CD4-positive, alpha-beta T cell (primary cell): Measurements from ENCODE around the gene GLG1. TPM values are rescaled to one million over a fixed set of nuclear protein-coding genes. Genes with fewer than 3 reads are reported as not detected.

ENCODE experiments used
- ATAC-seq: fragments of 200-7000 bp; cut with Tn5 transposase; one replicate; pipeline ENCODE4 v1.10.0; 2022; ENCODE audit warnings: mild to moderate bottlenecking; ENCODE audit not compliant: poor library complexity
- CTCF ChIA-PET: fragments of 350-600 bp; sonication (Branson Sonifier 250); formaldehyde crosslinking; loops from one replicate; lab custom pipeline; 2021; ENCODE audit warnings: antibody characterized with exemption, inconsistent platforms; lab: Charles Lee
- POLR2A ChIA-PET: fragments of 350-600 bp; sonication (Branson Sonifier 250); formaldehyde crosslinking; loops from one replicate; lab custom pipeline; 2021; ENCODE audit warnings: antibody characterized with exemption, inconsistent platforms; lab: Charles Lee
- DNase-seq, 14 experiments: peaks; one replicate each; pipeline ENCODE4 v3.0.0-alpha.2; 2013 to 2020; ENCODE audit warnings: mixed read lengths in 2 of 14
- H3K27ac ChIP-seq, 2 donors: one replicate each; pipeline versions ENCODE4 v1.5.1 to v1.7.0; 2013; ENCODE audit warnings: low read length in 2 of 2, low read depth in 1 of 2, mild to moderate bottlenecking in 1 of 2
- H3K27me3 ChIP-seq, 2 experiments: 1 replicate in 1 of 2; 2 replicates in 1 of 2; pipeline versions ENCODE4 v1.6.1 to v1.7.0; 2013; ENCODE audit warnings: low read length in 2 of 2, control low read depth in 1 of 2, mild to moderate bottlenecking in 1 of 2, moderate library complexity in 1 of 2; ENCODE audit not compliant: insufficient read depth in 2 of 2, control insufficient read depth in 1 of 2
- H3K36me3 ChIP-seq: one replicate; pipeline ENCODE4 v1.6.1; 2013; ENCODE audit warnings: low read length, control low read depth; ENCODE audit not compliant: insufficient read depth
- H3K4me1 ChIP-seq: one replicate; pipeline ENCODE4 v1.6.1; 2013; ENCODE audit warnings: low read length, control low read depth; ENCODE audit not compliant: insufficient read depth
- H3K4me3 ChIP-seq: one replicate; pipeline ENCODE4 v1.5.1; 2013; ENCODE audit warnings: mild to moderate bottlenecking, low read length, moderate library complexity
- H3K9me3 ChIP-seq, 2 experiments: 1 replicate in 1 of 2; 2 replicates in 1 of 2; pipeline versions ENCODE4 v1.6.1 to v1.7.0; 2013; ENCODE audit warnings: low read length in 2 of 2, mild to moderate bottlenecking in 2 of 2, control low read depth in 1 of 2, moderate library complexity in 1 of 2; ENCODE audit not compliant: control insufficient read depth in 1 of 2, insufficient read depth in 1 of 2
- H3K27ac Mint-ChIP-seq: one replicate; pipeline ENCODE4 v1.8.0; 2020; ENCODE audit warnings: mixed read lengths
- H3K27me3 Mint-ChIP-seq: one replicate; pipeline ENCODE4 v1.8.0; 2021; ENCODE audit warnings: mixed read lengths
- H3K36me3 Mint-ChIP-seq: one replicate; pipeline ENCODE4 v1.8.0; 2021; ENCODE audit warnings: low read depth, mixed read lengths
- H3K4me1 Mint-ChIP-seq: one replicate; pipeline ENCODE4 v1.8.0; 2021; ENCODE audit warnings: low read depth, mixed read lengths
- H3K4me3 Mint-ChIP-seq: one replicate; pipeline ENCODE4 v1.8.0; 2020; ENCODE audit warnings: mild to moderate bottlenecking, mixed read lengths
- H3K9me3 Mint-ChIP-seq: one replicate; pipeline ENCODE4 v1.8.0; 2020; ENCODE audit warnings: mixed read lengths
- intact Hi-C, 2 experiments: fragments of 100-400 bp; cut with DNase I in 1 of 2; cut with micrococcal nuclease in 1 of 2; formaldehyde crosslinking; loops; one replicate each; pipeline versions ENCODE4 v1.15.1 to v1.9.0; 2023 to 2025; cut with DNase I, micrococcal nuclease
- total RNA-seq, 174 experiments: library from RNA in 2 of 174; stranded (reverse) in 2 of 174; gene quantifications; one replicate each; pipeline ENCODE4 v1.2.3 and lab custom pipeline; 2021 to 2026
- TF ChIP-seq, protein P1 (sequence below): fragments of 200-600 bp; IDR thresholded peaks from one replicate; pipeline ENCODE4 v1.8.0; 2022; ENCODE audit warnings: antibody characterized with exemption, mild to moderate bottlenecking

GLG1 gene
- total RNA-seq, 2 experiments from 2014 or later, result 110 to 114 TPM

DNA sequence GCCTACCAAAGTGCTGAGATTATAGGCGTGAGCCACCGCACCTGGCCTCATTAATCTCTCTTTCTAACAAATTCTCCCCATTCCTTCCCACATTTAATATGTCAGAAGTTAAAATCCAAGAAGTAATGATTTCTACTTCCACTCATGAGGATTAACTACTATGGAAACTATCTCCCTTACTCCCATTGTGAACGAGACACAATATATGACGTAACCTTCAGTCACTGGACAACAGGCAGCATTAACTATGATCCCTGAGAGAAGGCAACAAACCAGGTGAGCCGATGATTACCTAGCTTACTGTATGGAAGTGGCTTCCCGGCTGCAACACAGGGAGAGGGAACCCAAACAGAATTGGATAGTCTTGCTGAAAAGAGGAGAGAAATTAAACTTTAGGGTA is 20.0 kb downstream of the GLG1 start:
- DNase-seq, result no peak
- H3K4me1 ChIP-seq, result peaks cover 50% of the 10 kb centered on the region
- H3K36me3 Mint-ChIP-seq, result peaks cover 64% of the 10 kb centered on the region
- no peaks in the 10 kb centered on the region for H3K27me3 ChIP-seq
- peaks cover 18% of the 10 kb centered on the region for H3K36me3 ChIP-seq
- no peaks in the 10 kb centered on the region for H3K9me3 ChIP-seq
- TF ChIP-seq, protein P1, sequence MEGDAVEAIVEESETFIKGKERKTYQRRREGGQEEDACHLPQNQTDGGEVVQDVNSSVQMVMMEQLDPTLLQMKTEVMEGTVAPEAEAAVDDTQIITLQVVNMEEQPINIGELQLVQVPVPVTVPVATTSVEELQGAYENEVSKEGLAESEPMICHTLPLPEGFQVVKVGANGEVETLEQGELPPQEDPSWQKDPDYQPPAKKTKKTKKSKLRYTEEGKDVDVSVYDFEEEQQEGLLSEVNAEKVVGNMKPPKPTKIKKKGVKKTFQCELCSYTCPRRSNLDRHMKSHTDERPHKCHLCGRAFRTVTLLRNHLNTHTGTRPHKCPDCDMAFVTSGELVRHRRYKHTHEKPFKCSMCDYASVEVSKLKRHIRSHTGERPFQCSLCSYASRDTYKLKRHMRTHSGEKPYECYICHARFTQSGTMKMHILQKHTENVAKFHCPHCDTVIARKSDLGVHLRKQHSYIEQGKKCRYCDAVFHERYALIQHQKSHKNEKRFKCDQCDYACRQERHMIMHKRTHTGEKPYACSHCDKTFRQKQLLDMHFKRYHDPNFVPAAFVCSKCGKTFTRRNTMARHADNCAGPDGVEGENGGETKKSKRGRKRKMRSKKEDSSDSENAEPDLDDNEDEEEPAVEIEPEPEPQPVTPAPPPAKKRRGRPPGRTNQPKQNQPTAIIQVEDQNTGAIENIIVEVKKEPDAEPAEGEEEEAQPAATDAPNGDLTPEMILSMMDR, result no peak
- no peaks in the 10 kb centered on the region for H3K27me3 Mint-ChIP-seq
- ChIA-PET POLR2A (no interaction called here), CTCF (no interaction called here)
- H3K9me3 Mint-ChIP-seq, result no peaks in the 10 kb centered on the region
- intact Hi-C loops, result loop anchor here in 1 of 2 experiments (5.0 kb wide), 1 partner anchor 35 kb away; no protein-coding TSS in a partner anchor
- H3K4me3 ChIP-seq, result no peak overlapping the region
- H3K4me3 Mint-ChIP-seq, result peak overlapping the region; percentile 60
- H3K27ac Mint-ChIP-seq, result peak overlapping the region; percentile 44
- no peak for ATAC-seq
- H3K4me1 Mint-ChIP-seq, result peaks cover 81% of the 10 kb centered on the region
- H3K27ac ChIP-seq, result no peak overlapping the region

DNA sequence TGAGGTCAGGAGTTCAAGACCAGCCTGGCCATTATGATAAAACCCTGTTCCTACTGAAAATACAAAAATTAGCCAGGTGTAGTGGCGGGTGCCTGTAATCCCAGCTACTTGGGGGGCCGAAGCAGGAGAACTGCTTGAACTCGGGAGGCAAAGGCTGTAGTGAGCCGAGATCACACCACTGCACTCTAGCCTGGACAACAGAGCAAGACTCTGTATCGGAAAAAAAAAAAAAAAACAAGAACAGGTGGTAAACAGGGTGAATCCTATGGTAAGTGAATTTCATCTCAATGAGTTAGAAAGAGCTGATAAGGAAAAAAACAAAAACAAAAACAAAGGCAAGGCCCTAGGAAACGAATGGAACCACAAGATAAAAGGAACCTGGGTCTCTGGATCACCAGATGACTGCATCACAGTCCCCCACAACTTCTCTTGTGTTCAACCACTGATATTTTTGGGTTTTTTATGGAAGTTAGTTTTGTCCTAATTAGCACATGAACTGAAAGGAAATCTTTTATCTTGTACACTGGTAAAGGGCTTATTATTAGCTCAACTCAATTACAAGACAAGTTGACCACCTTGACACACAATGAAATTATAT is 21.0 kb downstream of the GLG1 start:
- H3K36me3 Mint-ChIP-seq, result peaks cover 60% of the 10 kb centered on the region
- no peaks in the 10 kb centered on the region for H3K9me3 ChIP-seq
- H3K4me3 Mint-ChIP-seq, result no peak overlapping the region
- ATAC-seq (no peak), DNase-seq (no peak)
- peaks cover 21% of the 10 kb centered on the region for H3K36me3 ChIP-seq
- H3K4me3 ChIP-seq, result no peak overlapping the region
- H3K27ac Mint-ChIP-seq, result no peak overlapping the region
- POLR2A ChIA-PET, result interaction anchor here (0.6 to 0.8 kb wide), 2 partner anchors 21 to 67 kb away, joined by 3 to 4 read pairs; partner anchors contain the start of gene GLG1
- H3K27ac ChIP-seq, result no peak overlapping the region
- TF ChIP-seq, protein P1, result no peak
- peaks cover 51% of the 10 kb centered on the region for H3K4me1 ChIP-seq
- H3K9me3 Mint-ChIP-seq, result no peaks in the 10 kb centered on the region
- no peaks in the 10 kb centered on the region for H3K27me3 Mint-ChIP-seq
- CTCF ChIA-PET, result no interaction called here
- intact Hi-C loops, result loop anchor here in 1 of 2 experiments (5.0 kb wide), 1 partner anchor 36 kb away; no protein-coding TSS in a partner anchor
- no peaks in the 10 kb centered on the region for H3K27me3 ChIP-seq
- peaks cover 85% of the 10 kb centered on the region for H3K4me1 Mint-ChIP-seq

DNA sequence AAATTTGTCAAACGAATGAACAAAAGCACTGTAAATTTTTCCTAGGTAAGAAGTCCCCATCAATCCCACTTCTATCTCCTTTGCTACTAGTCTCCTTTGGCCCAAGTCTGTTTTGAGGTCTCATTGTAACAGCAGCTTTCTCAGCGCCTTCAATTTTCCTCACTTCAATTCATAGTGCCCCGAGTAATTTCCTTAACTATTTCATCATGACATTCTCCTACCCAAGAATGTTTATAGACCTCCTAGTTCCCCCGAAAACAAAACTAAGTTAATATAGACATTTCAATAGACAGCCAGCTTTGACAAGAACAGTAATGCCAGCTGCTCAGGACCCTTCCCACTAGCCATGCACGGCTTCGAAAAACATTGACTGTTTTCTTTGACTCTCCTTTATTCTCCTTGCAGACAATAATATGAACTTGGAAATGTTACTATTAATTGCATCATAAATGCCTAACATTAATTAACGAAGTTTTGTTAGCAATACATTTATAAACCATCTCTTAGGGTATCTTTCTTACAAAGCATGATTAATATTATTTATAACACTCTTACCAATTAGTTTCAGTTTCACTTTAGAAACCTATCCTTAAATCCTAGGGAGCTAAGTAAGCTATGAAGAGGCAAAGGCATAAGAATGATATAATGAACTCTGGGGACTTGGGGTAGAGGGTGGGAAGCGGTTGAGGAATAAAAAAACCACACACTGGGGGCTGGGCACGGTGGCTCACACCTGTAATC is 22.8 kb downstream of the GLG1 start:
- H3K4me1 ChIP-seq, result peaks cover 57% of the 10 kb centered on the region
- POLR2A ChIA-PET, result interaction anchor here (1.0 kb wide), 1 partner anchor 23 kb away, joined by 3 read pairs; the partner anchor contains the start of gene GLG1

More for the DNA sequence above, 22.8 kb downstream of the GLG1 start:
- Histone ChIP-seq H3K27me3 (no peaks in the 10 kb centered on the region), H3K36me3 (peaks cover 18% of the 10 kb centered on the region), H3K4me3 (no peak overlapping the region), H3K9me3 (no peaks in the 10 kb centered on the region), H3K27ac (no peak overlapping the region)
- H3K27ac Mint-ChIP-seq, result peak overlapping the region; percentile 31
- H3K9me3 Mint-ChIP-seq, result no peaks in the 10 kb centered on the region
- peaks cover 56% of the 10 kb centered on the region for H3K36me3 Mint-ChIP-seq
- CTCF ChIA-PET, result no interaction called here
- ATAC-seq, result no peak
- intact Hi-C loops, result no loop called here
- TF ChIP-seq, protein P1, result no peak
- DNase-seq, result no peak
- H3K27me3 Mint-ChIP-seq, result no peaks in the 10 kb centered on the region
- peaks cover 89% of the 10 kb centered on the region for H3K4me1 Mint-ChIP-seq
- H3K4me3 Mint-ChIP-seq, result peak overlapping the region; percentile 4
